Thoracic aorta (tissue), 2 donors: ENCODE measurements around the gene TNNI3K. TPM values are rescaled to one million over a fixed set of nuclear protein-coding genes. Genes with fewer than 3 reads are reported as not detected.

ENCODE experiments used
- ATAC-seq: fragments of 150-250 bp; one replicate; pipeline ENCODE4 v1.8.0; 2017; ENCODE audit warnings: low read depth; ENCODE audit not compliant: insufficient number of reproducible peaks, low FRiP score
- DNase-seq: peaks from one replicate; pipeline ENCODE4 v3.0.0-alpha.2; 2020; ENCODE audit warnings: low spot score
- H3K27ac ChIP-seq, 2 donors: fragments of 200-600 bp; sonication (generic); 1 replicate in 1 of 2; 2 replicates in 1 of 2; pipeline ENCODE4 v1.5.1; 2016; ENCODE audit warnings: mild to moderate bottlenecking in 2 of 2, moderate library complexity in 2 of 2
- H3K27me3 ChIP-seq: fragments of 200-600 bp; sonication (generic); replicated peaks from 2 replicates; pipeline ENCODE4 v1.6.0; 2016; ENCODE audit warnings: mild to moderate bottlenecking; ENCODE audit not compliant: insufficient read depth
- H3K36me3 ChIP-seq: fragments of 200-600 bp; sonication (generic); one replicate; pipeline ENCODE4 v1.5.1; 2016
- H3K4me1 ChIP-seq, 2 donors: fragments of 200-600 bp; sonication (generic); 1 replicate in 1 of 2; 2 replicates in 1 of 2; pipeline versions ENCODE4 v1.5.1 to v1.6.0; 2016; ENCODE audit warnings: low read depth in 2 of 2, mild to moderate bottlenecking in 1 of 2; ENCODE audit not compliant: control insufficient read depth in 1 of 2
- H3K4me3 ChIP-seq: fragments of 200-600 bp; sonication (generic); 2 replicates; pipeline ENCODE4 v1.5.1; 2016; ENCODE audit warnings: mild to moderate bottlenecking
- H3K9me3 ChIP-seq: fragments of 200-600 bp; sonication (generic); 2 replicates; pipeline ENCODE4 v1.5.1; 2016
- CTCF ChIP-seq: fragments of 200-600 bp; sonication (generic); IDR thresholded peaks from one replicate; pipeline ENCODE4 v1.5.1; 2019; ENCODE audit warnings: antibody characterized with exemption
- total RNA-seq, 2 donors: library from RNA; depleted of rRNA; stranded (reverse); fragments of >200 nt; gene quantifications; one replicate each; pipeline versions ENCODE4 v1.1.0 to v1.2.3, GENCODE V29; 2016

Gene TNNI3K
- total RNA-seq, 2 donors from 2014 or later, result 6.6 to 9.7 TPM

- ATAC-seq, result no peak
Observed at GRCh38 chr1:74280642-74281396, 45.6 kb downstream of the TNNI3K start.

GRCh38 chr1:74286414-74286813, 51.2 kb downstream of the TNNI3K start:
- Histone ChIP-seq H3K4me1 (no peaks in the 10 kb centered on the region), H3K9me3 (no peaks in the 10 kb centered on the region), H3K27ac (no peak overlapping the region), H3K27me3 (no peaks in the 10 kb centered on the region), H3K4me3 (no peak overlapping the region), H3K36me3 (no peaks in the 10 kb centered on the region)
- TF ChIP-seq CTCF, result no peak
- DNase-seq, result no peak
- no peak for ATAC-seq

More at GRCh38 chr1:74280642-74281396, 45.6 kb downstream of the TNNI3K start:
- no peak for TF ChIP-seq CTCF
- no peak for DNase-seq
- no peak overlapping the region for H3K4me3 ChIP-seq
- no peak overlapping the region for H3K27ac ChIP-seq
- H3K36me3 ChIP-seq, result no peaks in the 10 kb centered on the region
- no peaks in the 10 kb centered on the region for H3K27me3 ChIP-seq
- H3K4me1 ChIP-seq, result no peaks in the 10 kb centered on the region
- no peaks in the 10 kb centered on the region for H3K9me3 ChIP-seq

- H3K4me1 ChIP-seq, result no peaks in the 10 kb centered on the region
- no peak for ATAC-seq
- H3K4me3 ChIP-seq, result no peak overlapping the region
- no peak for TF ChIP-seq CTCF
- H3K27ac ChIP-seq, result no peak overlapping the region
- no peaks in the 10 kb centered on the region for H3K27me3 ChIP-seq
- no peaks in the 10 kb centered on the region for H3K36me3 ChIP-seq
- DNase-seq, result no peak
- no peaks in the 10 kb centered on the region for H3K9me3 ChIP-seq
Observed at GRCh38 chr1:74314438-74314837, 79.3 kb downstream of the TNNI3K start.

GRCh38 chr1:74316302-74316701, 81.1 kb downstream of the TNNI3K start:
- H3K4me3 ChIP-seq, result no peak overlapping the region
- H3K4me1 ChIP-seq, result no peaks in the 10 kb centered on the region
- no peaks in the 10 kb centered on the region for H3K36me3 ChIP-seq
- DNase-seq, result no peak
- H3K27me3 ChIP-seq, result no peaks in the 10 kb centered on the region
- H3K27ac ChIP-seq, result no peak overlapping the region
- no peak for TF ChIP-seq CTCF
- ATAC-seq, result no peak
- H3K9me3 ChIP-seq, result no peaks in the 10 kb centered on the region

- ATAC-seq (no peak), DNase-seq (no peak)
- no peak overlapping the region for H3K4me3 ChIP-seq
- no peak for TF ChIP-seq CTCF
- no peaks in the 10 kb centered on the region for H3K27me3 ChIP-seq
- no peaks in the 10 kb centered on the region for H3K9me3 ChIP-seq
- no peak overlapping the region for H3K27ac ChIP-seq
- no peaks in the 10 kb centered on the region for H3K36me3 ChIP-seq
- no peaks in the 10 kb centered on the region for H3K4me1 ChIP-seq
Observed at GRCh38 chr1:74317663-74318062, 82.5 kb downstream of the TNNI3K start.
